Epithelial cell of prostate (primary cell): ENCODE results near the gene JSRP1.
A peak's percentile ranks its signal among the peaks of the same experiment; 100 is the strongest.
"Not testable (repeated sequence)": the region's sequence is repeated elsewhere in the genome, so short reads cannot be mapped to it uniquely, and the experiment has no call there.

Experiments
- DNase-seq: peaks from one replicate; pipeline ENCODE4 v3.0.0-alpha.2; 2011; ENCODE audit warnings: low read depth, low spot score
- H3K27ac ChIP-seq: fragments of 450-650 bp; 2 replicates; pipeline ENCODE4 v1.5.1; 2017; ENCODE audit warnings: mild to moderate bottlenecking

JSRP1 gene

DNA sequence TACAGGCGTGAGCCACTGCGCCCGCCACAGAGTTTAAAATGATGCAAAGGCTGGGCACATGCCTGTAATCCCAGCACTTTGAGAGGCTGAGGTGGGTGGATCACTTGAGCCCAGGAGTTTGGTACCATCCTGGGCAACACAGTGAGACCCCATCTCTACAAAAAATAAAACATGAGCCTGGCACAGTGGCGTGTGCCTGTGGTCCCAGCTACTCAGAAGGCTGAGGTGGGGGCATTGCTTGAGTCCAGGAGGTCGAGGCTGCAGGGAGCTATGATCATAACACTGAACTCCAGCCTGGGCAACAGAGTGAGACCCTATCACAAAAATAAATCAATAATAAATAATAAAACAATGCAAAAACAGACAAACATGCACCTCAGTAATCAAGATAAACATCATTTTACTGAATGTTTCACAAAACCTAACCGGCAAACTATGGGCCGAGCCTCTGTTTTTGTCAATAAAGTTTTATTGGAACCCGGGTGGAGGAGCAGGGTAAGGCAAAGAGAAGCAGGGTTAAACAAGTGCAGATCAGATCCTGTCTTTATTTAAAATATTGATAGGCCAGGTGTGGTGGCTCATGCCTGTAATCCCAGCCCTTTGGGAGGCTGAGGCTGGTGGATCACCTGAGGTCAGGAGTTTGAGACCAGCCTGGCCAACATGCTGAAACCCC, 27.8 kb upstream of the JSRP1 start:
- no peak for DNase-seq
- H3K27ac ChIP-seq: no peak overlapping the region

- no peak overlapping the region for H3K27ac ChIP-seq
- DNase-seq: no peak
Measured at GRCh38 chr19:2282862-2283237, 26.6 kb upstream of the JSRP1 start.

- no peak within 1 kb of the TSS for H3K27ac ChIP-seq
- DNase-seq: no peak
Measured at GRCh38 chr19:2282062-2282861, 26.0 kb upstream of the JSRP1 start, which contains the start of gene PEAK3. Gene PEAK3 (minus strand): TSS chr19:2282175. CDS start chr19:2280931, 1,244 bp downstream.

DNA sequence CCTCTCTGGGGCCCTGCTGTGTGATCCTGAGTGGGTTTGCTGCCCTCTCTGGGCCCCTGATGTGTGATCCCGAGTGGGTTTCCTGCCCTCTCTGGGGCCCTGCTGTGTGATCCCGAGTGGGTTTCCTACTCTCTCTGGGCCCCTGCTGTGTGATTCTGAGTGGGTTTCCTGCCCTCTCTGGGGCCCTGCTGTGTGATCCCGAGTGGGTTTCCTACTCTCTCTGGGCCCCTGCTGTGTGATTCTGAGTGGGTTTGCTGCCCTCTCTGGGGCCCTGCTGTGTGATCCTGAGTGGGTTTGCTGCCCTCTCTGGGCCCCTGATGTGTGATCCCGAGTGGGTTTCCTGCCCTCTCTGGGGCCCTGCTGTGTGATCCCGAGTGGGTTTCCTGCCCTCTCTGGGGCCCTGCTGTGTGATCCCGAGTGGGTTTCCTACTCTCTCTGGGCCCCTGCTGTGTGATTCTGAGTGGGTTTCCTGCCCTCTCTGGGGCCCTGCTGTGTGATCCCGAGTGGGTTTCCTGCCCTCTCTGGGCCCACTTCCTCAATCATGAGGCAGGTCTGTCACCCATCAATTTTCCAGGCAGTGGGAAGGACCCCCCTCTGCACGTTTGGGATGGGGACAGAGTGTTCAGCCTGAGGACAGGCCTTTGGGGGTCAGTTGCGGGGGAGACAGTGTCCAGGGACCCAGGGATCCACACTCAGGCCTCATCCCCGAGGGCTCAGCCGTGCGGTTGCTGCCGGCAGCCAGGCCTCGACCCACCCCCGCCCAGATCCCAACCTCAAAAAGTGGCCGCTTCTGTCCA, 25.2 kb upstream of the JSRP1 start:
- not testable (repeated sequence) for DNase-seq, H3K27ac ChIP-seq

GRCh38 chr19:2280633-2281264, 24.5 kb upstream of the JSRP1 start:
- DNase-seq: no peak
- no peak overlapping the region for H3K27ac ChIP-seq

GRCh38 chr19:2278459-2279158, 22.4 kb upstream of the JSRP1 start:
- H3K27ac ChIP-seq: no peak overlapping the region
- no peak for DNase-seq

DNA sequence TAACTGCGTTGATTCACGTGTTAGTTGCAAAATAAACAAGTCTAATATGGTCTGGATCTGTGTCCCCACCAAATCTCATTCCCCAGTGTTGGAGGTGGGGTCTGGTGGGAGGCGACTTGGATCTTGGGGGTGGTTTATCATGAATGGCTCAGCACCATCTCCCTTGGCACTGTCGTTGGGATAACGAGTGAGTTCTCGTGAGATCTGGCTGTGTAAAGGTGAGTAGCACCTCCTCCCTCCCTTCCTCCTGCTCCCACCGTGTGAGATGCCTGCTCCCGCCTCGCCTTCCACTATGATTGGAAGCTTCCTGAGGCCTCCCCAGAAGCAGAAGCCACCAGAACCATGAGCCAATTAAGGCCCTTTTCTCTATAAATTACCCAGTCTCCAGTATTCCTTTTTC, 20.9 kb upstream of the JSRP1 start:
- no peak overlapping the region for H3K27ac ChIP-seq
- DNase-seq: no peak

DNA sequence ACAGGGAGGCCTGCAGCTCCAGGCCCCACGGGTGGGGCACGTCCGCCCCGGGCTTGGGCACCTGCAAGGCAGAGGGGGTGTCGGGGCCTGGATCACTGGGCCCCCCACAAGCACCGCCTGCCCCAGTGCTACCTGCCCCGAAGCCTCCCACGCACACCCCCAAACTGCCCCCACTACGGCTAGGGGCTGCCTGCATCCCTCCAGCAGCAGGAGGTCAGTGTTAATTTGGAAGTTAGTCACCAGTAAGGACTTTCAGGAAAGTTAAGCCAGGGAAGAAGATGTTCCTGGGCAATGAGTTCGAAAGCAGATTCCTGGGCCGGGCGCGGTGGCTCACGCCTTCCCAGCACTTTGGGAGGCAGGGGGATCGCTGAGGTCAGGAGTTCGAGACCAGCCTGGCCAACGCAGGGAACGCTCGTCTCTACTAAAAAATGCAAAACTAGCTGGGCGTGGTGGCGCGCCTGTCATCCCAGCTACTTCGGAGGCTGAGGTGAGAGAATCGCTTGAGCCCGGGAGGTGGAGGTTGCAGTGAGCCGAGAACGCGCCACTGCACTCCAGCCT, 20.3 kb upstream of the JSRP1 start:
- DNase-seq: no peak
- no peak overlapping the region for H3K27ac ChIP-seq

DNA sequence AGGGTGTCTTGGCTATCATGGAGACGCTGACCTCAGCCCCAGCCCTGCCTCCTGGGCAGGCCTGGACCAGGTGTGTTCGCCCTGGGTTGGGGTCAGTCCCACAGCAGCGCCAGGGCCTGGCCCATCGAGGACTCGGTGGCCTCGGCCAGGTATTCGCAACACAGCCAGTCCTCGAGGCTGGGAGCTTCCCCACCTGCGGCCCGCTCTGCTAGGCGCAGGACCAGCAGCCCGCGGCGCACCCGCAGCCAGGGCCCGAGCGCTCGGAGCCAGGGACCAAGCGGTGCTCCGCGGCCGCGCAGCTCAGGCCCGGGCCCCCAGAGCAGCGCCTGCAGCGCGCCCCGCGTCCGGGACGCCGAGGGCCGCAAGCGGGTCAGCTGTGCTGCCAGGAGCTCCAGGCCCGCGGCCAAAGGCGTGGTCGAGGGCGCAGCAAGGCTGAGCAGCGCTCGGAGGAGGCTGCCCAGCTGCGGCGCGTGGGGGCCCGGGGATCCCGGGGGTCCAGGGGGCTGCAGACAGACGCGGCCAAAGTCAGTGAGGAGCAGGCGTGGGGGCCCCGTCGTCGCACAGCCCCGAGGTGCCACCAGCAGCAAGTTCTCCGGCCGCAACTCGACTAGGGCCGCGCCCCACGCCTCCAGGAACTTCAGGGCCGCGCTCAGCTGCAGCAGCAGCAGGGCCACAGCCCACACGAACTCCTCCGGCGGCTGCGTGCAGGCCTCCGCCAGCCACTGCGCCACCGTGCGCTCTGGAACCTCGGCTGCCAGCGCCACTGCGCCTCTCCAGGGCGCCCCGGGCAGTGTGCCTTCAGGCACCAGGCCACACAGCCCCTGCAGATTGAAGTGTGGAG, 19.6 kb upstream of the JSRP1 start:
- H3K27ac ChIP-seq: no peak overlapping the region
- no peak for DNase-seq

DNA sequence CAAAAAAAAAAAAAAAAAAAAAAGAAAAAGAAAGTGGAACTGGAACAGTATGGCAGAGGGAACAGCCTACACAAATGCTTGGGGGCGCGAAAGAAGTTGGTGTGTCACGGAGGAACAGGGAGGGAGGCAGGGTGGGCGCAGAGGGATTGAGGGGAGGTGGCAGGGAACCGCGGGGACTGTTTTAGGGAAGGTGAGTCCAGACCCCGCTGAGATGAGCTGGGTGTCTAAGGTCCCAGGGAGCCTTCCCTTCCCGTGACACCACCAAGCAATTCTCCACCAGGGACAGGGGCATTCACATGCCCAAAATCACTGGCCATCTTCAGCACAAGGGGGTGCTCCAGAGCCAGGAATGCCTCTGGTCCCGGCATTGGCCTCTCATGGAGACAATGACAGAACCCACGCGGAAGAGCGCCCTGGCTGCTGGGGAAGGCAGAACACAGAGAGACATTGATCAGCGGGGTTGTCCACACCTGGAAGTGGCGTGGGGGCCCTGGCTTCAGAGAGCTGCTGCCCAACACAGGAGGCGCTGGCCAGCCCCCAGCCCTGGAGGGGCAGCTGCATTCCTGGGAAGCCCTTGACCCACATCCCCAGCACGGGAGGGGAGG, 18.8 kb upstream of the JSRP1 start:
- DNase-seq: no peak
- no peak overlapping the region for H3K27ac ChIP-seq

- peak overlapping the region; percentile 93 for H3K27ac ChIP-seq
- DNase-seq: no peak
Measured at GRCh38 chr19:2274185-2274711, 18.0 kb upstream of the JSRP1 start.

- H3K27ac ChIP-seq: peak overlapping the region; percentile 93
- DNase-seq: no peak
Measured at GRCh38 chr19:2273356-2274184, 17.4 kb upstream of the JSRP1 start.

DNA sequence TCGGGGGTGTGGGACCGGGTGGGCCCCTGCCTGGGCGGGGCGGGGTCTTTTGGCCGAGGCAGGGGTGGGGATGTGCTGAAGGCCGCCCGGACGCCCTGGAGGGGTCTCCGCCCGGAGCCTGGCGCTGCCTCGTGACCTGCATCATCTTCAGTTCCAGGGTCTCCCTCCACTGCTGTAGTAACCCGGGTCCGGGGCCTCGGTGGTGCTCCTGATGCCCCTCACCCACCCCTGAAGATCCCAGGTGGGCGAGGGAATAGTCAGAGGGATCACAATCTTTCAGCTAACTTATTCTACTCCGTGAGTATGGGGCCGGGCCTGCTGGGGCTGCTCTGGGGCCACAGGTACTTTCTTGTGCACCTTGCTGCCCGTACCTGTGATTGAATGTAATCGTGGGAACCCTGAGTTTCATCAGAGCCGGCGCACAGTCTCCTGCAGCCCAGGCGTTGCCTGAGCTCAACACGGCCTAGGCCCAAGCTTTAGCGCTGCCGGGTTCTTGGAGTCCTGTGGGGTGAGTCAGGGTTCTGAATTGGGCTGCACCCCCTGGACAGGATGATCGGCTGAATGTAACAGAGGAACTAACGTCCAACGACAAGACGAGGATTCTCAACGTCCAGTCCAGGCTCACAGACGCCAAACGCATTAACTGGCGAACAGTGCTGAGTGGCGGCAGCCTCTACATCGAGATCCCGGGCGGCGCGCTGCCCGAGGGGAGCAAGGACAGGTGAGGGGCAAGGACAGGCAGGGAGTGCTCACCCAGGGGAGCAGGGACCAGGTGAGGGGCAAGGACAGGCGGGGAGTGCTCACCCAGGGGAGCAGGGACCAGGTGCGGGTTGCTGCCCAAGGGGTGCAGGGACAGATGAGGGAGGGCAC, 15.3 kb upstream of the JSRP1 start:
- peak overlapping the region; percentile 93 for H3K27ac ChIP-seq
- no peak for DNase-seq

- peak overlapping the region; percentile 93 for H3K27ac ChIP-seq
- DNase-seq: no peak
Measured at GRCh38 chr19:2270423-2271233, 14.4 kb upstream of the JSRP1 start.

- DNase-seq: no peak
Measured at GRCh38 chr19:2270157-2270422, 13.9 kb upstream of the JSRP1 start.

More at GRCh38 chr19:2270157-2270422, 13.9 kb upstream of the JSRP1 start:
- peak overlapping the region; percentile 93 for H3K27ac ChIP-seq
